H1 (cell line): ENCODE data around the gene NEGR1. TPM values are rescaled to one million over a fixed set of nuclear protein-coding genes. Genes with fewer than 3 reads are reported as not detected.

Source experiments
- polyA plus RNA-seq, 7 experiments: library from polyadenylated mRNA; depleted of rRNA in 3 of 7; stranded (reverse) in 5 of 7; unstranded in 2 of 7; fragments of >200 nt in 5 of 7; fragments of 200-250 nt in 2 of 7; gene quantifications; 1 replicate in 5 of 7; 2 replicates in 1 of 7; 4 replicates in 1 of 7; pipeline versions ENCODE4 v1.2.1 to v1.2.3, GENCODE V29; 2011 to 2013; ENCODE audit warnings: missing spikeins in 2 of 7, mixed read lengths in 2 of 7
- small RNA-seq: library from polyadenylated mRNA; stranded (forward); fragments of <200 nt; extraction: miRNeasy Mini kit (QIAGEN cat#:217004); gene quantifications from one replicate; pipeline ENCODE3, GENCODE V24; 2013; ENCODE audit not compliant: insufficient read depth
- total RNA-seq: library from RNA; stranded (reverse); fragmentation: NEBNext Ultra II Directional; extraction: Animal tissue kit (Norgen Biotek cat#: 25700); gene quantifications from 2 replicates; pipeline ENCODE4 v1.2.1, GENCODE V29; 2021

Gene NEGR1
- total and polyA plus RNA-seq, 2 of the 8 experiments (the other 6 are each of a cell fraction or from before 2014, with no cell fraction given) = 0.71 to 1.3 TPM

Small RNAs within 50 kb of the gene (small RNA-seq; reads per million reads assigned to genes)
- not detected for gene AL358453.1
- not detected for gene AL359821.1
